ENCODE data around the gene MARCHF10.

MARCHF10 gene

DNA sequence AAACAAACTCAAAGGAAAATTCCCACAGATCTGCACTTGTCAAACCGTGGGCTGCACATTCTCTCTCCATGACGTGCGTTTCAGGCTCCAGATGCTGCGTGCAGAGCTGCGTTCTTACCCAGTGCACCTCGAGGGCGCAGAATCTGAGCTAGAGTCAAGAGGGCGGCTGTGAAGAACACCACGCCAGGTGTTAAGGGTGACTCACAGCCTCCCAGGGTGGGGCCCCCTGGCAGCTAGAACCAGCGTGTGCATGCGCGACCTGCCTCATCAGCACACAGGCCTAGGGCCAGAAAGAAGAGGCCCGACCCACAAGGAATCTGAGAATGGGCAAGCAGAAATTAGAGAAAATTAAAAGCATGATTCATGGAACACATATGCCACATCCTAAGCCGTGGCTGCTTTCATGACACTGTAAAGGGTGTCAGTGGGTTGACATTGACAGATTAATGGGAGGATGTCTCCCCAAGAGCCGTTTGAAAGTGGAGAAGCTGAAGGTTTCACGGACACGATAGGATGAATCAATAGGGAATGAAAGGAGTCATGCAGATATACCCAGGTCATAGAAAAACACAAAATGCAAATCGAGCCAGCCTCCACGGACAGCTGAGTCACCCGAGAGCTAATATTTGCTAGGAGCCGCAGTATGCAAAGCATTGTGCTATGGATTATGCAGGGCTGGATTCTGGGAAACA is 29.0 kb downstream of the MARCHF10 start:
- Histone ChIP-seq H3K4me3 (ENCODE audit: insufficient read depth, low read depth, low read length) (no peak overlapping the region), H3K9me3 (ENCODE audit: control insufficient read depth, low read length) (no peaks in the 10 kb centered on the region), H3K27me3 (ENCODE audit: control insufficient read depth, insufficient read depth, low read length, poor library complexity, severe bottlenecking) (no peaks in the 10 kb centered on the region), H3K4me1 (ENCODE audit: control insufficient read depth, insufficient read depth, low read length) (no peaks in the 10 kb centered on the region), H3K27ac (ENCODE audit: insufficient read depth, low read depth, low read length, poor library complexity, severe bottlenecking) (no peak overlapping the region), H3K36me3 (ENCODE audit: control insufficient read depth, insufficient read depth, low read length) (no peaks in the 10 kb centered on the region)
- WGBS, 2 experiments, result 84 to 87% methylated on average over 21 of the region's 21 CpGs

DNA sequence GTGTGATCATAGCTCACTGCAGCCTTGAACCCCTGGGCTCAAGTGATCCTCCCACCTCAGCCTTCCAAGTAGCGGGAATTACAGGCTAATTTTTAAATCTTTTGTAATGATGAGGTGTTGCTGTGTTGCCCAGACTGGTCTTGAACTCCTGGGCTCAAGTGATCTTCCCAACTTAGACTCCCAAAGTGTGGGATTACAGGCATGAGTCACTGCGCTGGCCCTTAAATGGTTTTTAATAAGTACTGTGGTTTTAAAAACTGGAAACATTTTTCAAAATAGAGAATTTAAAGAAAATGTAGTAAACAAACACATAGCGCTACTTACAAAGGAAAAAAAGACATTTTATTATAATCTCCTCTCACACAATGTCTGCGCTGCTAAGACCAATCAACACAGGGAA is 32.2 kb downstream of the MARCHF10 start:
- WGBS, 2 experiments, result 89 to 92% methylated on average over 4 of the region's 4 CpGs
- Histone ChIP-seq H3K4me3 (ENCODE audit: insufficient read depth, low read depth, low read length) (no peak overlapping the region), H3K9me3 (ENCODE audit: control insufficient read depth, low read length) (no peaks in the 10 kb centered on the region), H3K27ac (ENCODE audit: insufficient read depth, low read depth, low read length, poor library complexity, severe bottlenecking) (no peak overlapping the region), H3K36me3 (ENCODE audit: control insufficient read depth, insufficient read depth, low read length) (no peaks in the 10 kb centered on the region), H3K27me3 (ENCODE audit: control insufficient read depth, insufficient read depth, low read length, poor library complexity, severe bottlenecking) (no peaks in the 10 kb centered on the region), H3K4me1 (ENCODE audit: control insufficient read depth, insufficient read depth, low read length) (no peaks in the 10 kb centered on the region)

DNA sequence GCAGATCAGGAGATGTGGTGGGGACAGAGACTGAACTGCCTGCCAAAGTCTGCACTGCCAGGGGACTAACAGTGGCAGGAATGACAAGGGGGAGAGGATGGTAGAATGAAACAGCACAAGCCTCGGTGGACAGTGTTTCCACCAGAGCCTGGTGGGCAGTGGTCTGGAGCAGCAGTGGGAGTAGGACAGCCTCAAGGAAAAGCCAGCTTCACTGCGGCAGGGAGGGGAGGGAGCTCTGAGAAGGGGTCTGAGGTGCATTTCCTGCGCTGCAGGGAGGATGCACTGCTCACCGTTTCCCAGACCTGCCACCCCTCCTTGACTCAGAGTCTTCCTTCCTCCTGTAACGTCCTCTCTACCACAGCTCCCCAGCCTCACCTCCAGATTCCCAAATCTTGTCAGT is 33.8 kb downstream of the MARCHF10 start:
- no peaks in the 10 kb centered on the region for H3K9me3 ChIP-seq (ENCODE audit: control insufficient read depth, low read length)
- no peaks in the 10 kb centered on the region for H3K4me1 ChIP-seq (ENCODE audit: control insufficient read depth, insufficient read depth, low read length)
- H3K36me3 ChIP-seq (ENCODE audit: control insufficient read depth, insufficient read depth, low read length), result no peaks in the 10 kb centered on the region
- H3K27me3 ChIP-seq (ENCODE audit: control insufficient read depth, insufficient read depth, low read length, poor library complexity, severe bottlenecking), result no peaks in the 10 kb centered on the region
- H3K27ac ChIP-seq (ENCODE audit: insufficient read depth, low read depth, low read length, poor library complexity, severe bottlenecking), result no peak overlapping the region
- no peak overlapping the region for H3K4me3 ChIP-seq (ENCODE audit: insufficient read depth, low read depth, low read length)
- WGBS, 2 experiments, result 82 to 87% methylated on average over 5 of the region's 5 CpGs

DNA sequence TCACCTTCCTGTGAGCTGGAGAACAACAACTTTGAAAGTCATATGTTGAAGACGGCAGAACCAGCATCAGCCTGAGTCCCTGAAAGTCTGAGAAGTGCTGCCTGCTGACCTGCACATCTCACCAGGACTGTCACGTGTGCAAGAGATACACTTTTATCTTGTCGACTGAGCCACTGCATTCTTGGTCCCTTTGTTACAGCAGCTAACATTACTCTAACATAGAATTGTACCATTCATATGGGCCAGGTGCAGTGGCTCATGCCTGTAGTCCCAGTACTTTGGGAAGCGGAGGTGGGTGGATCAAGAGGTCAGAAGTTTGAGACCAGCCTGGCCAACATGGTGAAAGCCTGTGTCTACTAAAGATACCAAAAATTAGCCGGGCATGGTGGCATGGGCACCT is 40.1 kb downstream of the MARCHF10 start:
- 91 to 94% methylated on average over 5 of the region's 5 CpGs for WGBS, 2 experiments
- no peaks in the 10 kb centered on the region for H3K36me3 ChIP-seq (ENCODE audit: control insufficient read depth, insufficient read depth, low read length)
- H3K27me3 ChIP-seq (ENCODE audit: control insufficient read depth, insufficient read depth, low read length, poor library complexity, severe bottlenecking), result no peaks in the 10 kb centered on the region
- no peaks in the 10 kb centered on the region for H3K9me3 ChIP-seq (ENCODE audit: control insufficient read depth, low read length)
- no peaks in the 10 kb centered on the region for H3K4me1 ChIP-seq (ENCODE audit: control insufficient read depth, insufficient read depth, low read length)
- no peak overlapping the region for H3K4me3 ChIP-seq (ENCODE audit: insufficient read depth, low read depth, low read length)
- no peak overlapping the region for H3K27ac ChIP-seq (ENCODE audit: insufficient read depth, low read depth, low read length, poor library complexity, severe bottlenecking)

DNA sequence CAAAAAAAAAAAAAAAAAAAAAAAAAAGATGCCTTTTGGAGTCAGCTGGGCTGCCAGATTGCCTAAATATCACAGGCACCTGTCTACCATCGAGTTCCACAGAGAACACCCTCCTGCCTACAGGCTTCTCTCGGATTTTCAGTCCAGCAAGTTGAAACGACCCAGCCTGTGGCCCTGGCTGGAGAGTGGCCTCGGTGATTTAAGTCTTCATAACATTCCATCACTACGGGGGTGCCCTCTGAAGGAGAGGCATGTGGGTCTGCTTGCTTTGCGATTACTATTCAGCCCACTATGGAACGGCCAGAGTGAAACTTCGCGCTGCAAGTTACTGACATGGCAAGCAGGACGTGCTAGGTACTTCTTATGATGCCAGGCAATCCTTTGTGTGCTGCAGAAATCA is 42.8 kb downstream of the MARCHF10 start:
- no peak overlapping the region for H3K27ac ChIP-seq (ENCODE audit: insufficient read depth, low read depth, low read length, poor library complexity, severe bottlenecking)
- no peaks in the 10 kb centered on the region for H3K36me3 ChIP-seq (ENCODE audit: control insufficient read depth, insufficient read depth, low read length)
- peaks cover 16% of the 10 kb centered on the region for H3K4me1 ChIP-seq (ENCODE audit: control insufficient read depth, insufficient read depth, low read length)
- H3K27me3 ChIP-seq (ENCODE audit: control insufficient read depth, insufficient read depth, low read length, poor library complexity, severe bottlenecking), result no peaks in the 10 kb centered on the region
- no peak overlapping the region for H3K4me3 ChIP-seq (ENCODE audit: insufficient read depth, low read depth, low read length)
- no peaks in the 10 kb centered on the region for H3K9me3 ChIP-seq (ENCODE audit: control insufficient read depth, low read length)
- 70 to 78% methylated on average over 10 of the region's 10 CpGs for WGBS, 2 experiments

DNA sequence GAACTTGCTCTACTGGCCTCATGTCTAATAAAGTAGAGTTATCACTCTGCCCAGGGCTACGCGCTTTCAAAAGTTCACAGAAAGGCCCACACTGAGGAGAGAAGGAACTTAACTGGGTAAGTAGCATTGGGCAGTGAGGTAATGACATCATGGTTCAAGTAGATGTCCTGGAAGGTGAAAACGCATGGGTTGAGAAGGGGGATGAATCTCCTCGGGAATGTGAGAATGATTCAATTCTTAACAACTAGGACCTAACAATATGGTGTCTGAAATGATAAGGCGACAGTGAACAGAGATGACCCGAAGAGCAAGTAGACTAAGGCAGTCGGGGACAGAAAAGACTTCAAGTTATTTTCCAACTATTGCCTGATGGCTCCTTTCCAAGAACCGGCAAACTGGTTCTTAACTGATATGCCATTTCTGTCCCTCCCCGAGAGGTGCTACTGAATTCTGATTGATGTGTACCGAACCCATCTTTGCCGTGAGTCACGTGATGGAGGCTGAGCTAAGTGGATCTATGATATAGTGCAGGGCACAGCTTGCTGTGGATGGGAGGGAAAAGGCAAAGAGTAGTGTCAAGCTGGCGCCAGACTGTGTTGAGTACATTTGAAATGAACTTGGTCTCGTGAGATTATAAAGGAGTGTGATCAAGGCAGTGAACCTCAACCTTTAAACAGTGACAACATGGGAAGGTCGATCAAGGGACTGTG is 44.1 kb downstream of the MARCHF10 start:
- Histone ChIP-seq H3K4me3 (ENCODE audit: insufficient read depth, low read depth, low read length) (no peak overlapping the region), H3K4me1 (ENCODE audit: control insufficient read depth, insufficient read depth, low read length) (peaks cover 18% of the 10 kb centered on the region), H3K27me3 (ENCODE audit: control insufficient read depth, insufficient read depth, low read length, poor library complexity, severe bottlenecking) (no peaks in the 10 kb centered on the region), H3K9me3 (ENCODE audit: control insufficient read depth, low read length) (no peaks in the 10 kb centered on the region), H3K27ac (ENCODE audit: insufficient read depth, low read depth, low read length, poor library complexity, severe bottlenecking) (no peak overlapping the region), H3K36me3 (ENCODE audit: control insufficient read depth, insufficient read depth, low read length) (no peaks in the 10 kb centered on the region)
- 94 to 96% methylated on average over 15 of the region's 15 CpGs for WGBS, 2 experiments

DNA sequence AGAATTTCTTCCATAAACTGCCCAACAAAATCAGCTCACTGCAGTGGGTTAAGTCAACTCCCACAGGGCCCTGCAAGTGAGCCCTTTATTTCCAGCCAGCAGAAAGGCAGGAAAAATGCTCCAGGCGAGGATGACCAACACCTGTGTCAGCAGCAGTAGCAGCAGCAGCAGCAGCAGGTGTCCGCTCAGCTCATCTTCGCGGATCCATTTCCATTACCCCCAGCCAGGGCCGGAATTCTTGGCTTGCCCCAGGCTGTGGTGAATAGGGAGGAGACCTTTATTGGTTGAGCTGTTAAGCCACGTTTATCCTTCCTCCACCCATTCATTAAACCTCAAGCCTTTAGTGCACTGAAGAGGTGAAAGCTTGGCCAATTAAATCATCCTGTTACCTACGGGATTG is 46.2 kb downstream of the MARCHF10 start:
- Histone ChIP-seq H3K27ac (ENCODE audit: insufficient read depth, low read depth, low read length, poor library complexity, severe bottlenecking) (no peak overlapping the region), H3K27me3 (ENCODE audit: control insufficient read depth, insufficient read depth, low read length, poor library complexity, severe bottlenecking) (no peaks in the 10 kb centered on the region), H3K36me3 (ENCODE audit: control insufficient read depth, insufficient read depth, low read length) (no peaks in the 10 kb centered on the region), H3K4me3 (ENCODE audit: insufficient read depth, low read depth, low read length) (no peak overlapping the region), H3K9me3 (ENCODE audit: control insufficient read depth, low read length) (no peaks in the 10 kb centered on the region), H3K4me1 (ENCODE audit: control insufficient read depth, insufficient read depth, low read length) (peaks cover 22% of the 10 kb centered on the region)
- 6 to 9% methylated on average over 6 to 7 of the region's 7 CpGs for WGBS, 2 experiments

DNA sequence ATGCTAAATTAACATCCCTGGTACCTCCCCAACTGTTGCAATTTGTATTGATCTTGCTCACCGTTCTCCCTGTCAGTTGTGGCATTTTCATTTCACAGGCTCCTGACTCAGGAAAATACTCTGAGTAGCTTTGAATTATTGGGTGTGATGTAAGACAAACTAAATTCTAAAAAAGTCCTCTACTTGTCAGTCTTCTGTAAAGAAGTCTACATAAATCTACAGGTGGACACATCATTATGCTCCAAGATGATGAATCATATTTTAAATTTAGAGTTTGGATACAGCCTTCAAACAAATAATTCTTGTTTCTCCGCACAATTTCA is 47.2 kb downstream of the MARCHF10 start:
- no peaks in the 10 kb centered on the region for H3K27me3 ChIP-seq (ENCODE audit: control insufficient read depth, insufficient read depth, low read length, poor library complexity, severe bottlenecking)
- no peaks in the 10 kb centered on the region for H3K9me3 ChIP-seq (ENCODE audit: control insufficient read depth, low read length)
- peaks cover 22% of the 10 kb centered on the region for H3K4me1 ChIP-seq (ENCODE audit: control insufficient read depth, insufficient read depth, low read length)
- H3K36me3 ChIP-seq (ENCODE audit: control insufficient read depth, insufficient read depth, low read length), result no peaks in the 10 kb centered on the region
- 75 to 77% methylated on average over 2 of the region's 2 CpGs for WGBS, 2 experiments
- no peak overlapping the region for H3K27ac ChIP-seq (ENCODE audit: insufficient read depth, low read depth, low read length, poor library complexity, severe bottlenecking)
- no peak overlapping the region for H3K4me3 ChIP-seq (ENCODE audit: insufficient read depth, low read depth, low read length)

DNA sequence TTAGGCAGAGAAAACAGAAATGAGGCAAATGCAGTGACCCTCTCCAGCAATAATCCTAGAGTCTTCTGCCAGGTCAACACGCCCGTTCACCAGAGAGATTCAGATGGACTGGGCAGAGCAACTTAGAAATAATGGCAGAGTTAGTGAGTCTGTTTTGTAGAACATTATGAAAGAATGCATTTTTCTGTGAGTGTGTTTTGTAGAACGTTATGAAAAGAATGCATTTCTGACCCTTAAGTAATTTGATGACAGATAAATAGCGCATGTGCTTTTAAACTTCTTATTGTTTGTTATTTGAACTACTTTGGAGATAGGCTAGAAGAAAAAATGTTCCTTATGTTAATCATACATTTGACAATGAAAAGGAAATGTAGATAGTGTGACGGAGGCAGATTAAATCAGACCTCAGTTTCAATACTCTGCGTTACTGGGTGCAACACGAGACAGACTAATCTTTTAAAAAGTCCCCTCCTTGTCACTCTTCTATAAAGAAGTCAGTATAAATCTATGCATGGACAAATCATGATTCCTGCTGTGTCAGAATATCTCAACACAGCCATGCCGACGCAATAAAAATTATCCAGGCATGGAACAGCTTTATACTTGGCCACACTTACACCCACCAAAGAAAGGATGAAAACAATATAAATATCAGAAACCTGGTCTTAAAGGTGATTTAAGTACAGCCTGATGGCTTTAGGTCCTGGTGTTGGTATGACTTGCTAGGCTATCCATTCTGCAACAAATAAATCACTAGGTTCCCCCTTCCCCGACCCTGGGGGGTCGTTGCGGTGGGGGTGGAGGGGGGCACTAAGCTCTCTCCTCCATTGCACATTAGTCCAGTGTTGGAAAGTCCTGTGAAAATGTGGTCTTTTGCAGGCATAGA is 47.8 kb downstream of the MARCHF10 start:
- no peak overlapping the region for H3K27ac ChIP-seq (ENCODE audit: insufficient read depth, low read depth, low read length, poor library complexity, severe bottlenecking)
- no peaks in the 10 kb centered on the region for H3K36me3 ChIP-seq (ENCODE audit: control insufficient read depth, insufficient read depth, low read length)
- WGBS, 2 experiments, result 91 to 92% methylated on average over 12 of the region's 12 CpGs
- peaks cover 22% of the 10 kb centered on the region for H3K4me1 ChIP-seq (ENCODE audit: control insufficient read depth, insufficient read depth, low read length)
- no peaks in the 10 kb centered on the region for H3K9me3 ChIP-seq (ENCODE audit: control insufficient read depth, low read length)
- no peaks in the 10 kb centered on the region for H3K27me3 ChIP-seq (ENCODE audit: control insufficient read depth, insufficient read depth, low read length, poor library complexity, severe bottlenecking)
- no peak overlapping the region for H3K4me3 ChIP-seq (ENCODE audit: insufficient read depth, low read depth, low read length)

DNA sequence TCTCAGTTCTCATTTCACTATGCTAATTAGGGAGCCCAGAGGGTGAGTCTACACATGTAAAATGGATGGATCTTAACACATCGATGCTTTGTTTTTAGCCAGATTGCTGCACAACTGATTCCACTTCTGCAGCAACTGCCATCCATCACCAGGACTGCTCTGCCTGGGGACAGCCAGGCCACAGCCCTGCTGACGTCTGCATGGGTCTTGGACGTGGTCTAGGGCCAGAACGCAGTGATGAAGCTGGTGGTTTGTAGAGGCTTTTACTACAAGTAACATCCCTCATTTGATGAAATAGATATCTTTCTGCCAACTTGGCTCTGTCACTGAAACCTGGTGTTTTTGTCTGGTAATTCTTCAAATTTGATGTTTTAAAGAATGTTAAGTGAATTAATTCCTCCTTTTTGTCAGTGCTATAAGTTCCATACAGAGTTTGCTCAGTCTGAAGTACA is 50.6 kb downstream of the MARCHF10 start:
- H3K9me3 ChIP-seq (ENCODE audit: control insufficient read depth, low read length), result no peaks in the 10 kb centered on the region
- no peaks in the 10 kb centered on the region for H3K27me3 ChIP-seq (ENCODE audit: control insufficient read depth, insufficient read depth, low read length, poor library complexity, severe bottlenecking)
- 74 to 92% methylated on average over 4 of the region's 4 CpGs for WGBS, 2 experiments
- H3K4me3 ChIP-seq (ENCODE audit: insufficient read depth, low read depth, low read length), result no peak overlapping the region
- H3K27ac ChIP-seq (ENCODE audit: insufficient read depth, low read depth, low read length, poor library complexity, severe bottlenecking), result no peak overlapping the region
- H3K4me1 ChIP-seq (ENCODE audit: control insufficient read depth, insufficient read depth, low read length), result peaks cover 22% of the 10 kb centered on the region
- no peaks in the 10 kb centered on the region for H3K36me3 ChIP-seq (ENCODE audit: control insufficient read depth, insufficient read depth, low read length)

Measured in ectodermal cell (in vitro differentiated cells).